PFSK-1 (cell line): ENCODE results near the gene HYCC1.

ENCODE experiments used
- FOXP2 ChIP-seq: optimal IDR thresholded peaks from 2 replicates; pipeline ENCODE3; 2011; ENCODE audit warnings: borderline replicate concordance, control low read depth, inconsistent platforms; ENCODE audit not compliant: insufficient read depth; ENCODE audit errors: extremely low read length, extremely low read depth
- POLR2AphosphoS5 ChIP-seq: IDR thresholded peaks from 2 replicates; pipeline ENCODE4 v1.6.1; 2012; ENCODE audit warnings: low read depth, mild to moderate bottlenecking, control low read depth, low read length, moderate library complexity
- SIN3A ChIP-seq: IDR thresholded peaks from 2 replicates; pipeline ENCODE4 v1.6.1; 2012; ENCODE audit warnings: mild to moderate bottlenecking, low read length, moderate library complexity, borderline replicate concordance; ENCODE audit not compliant: insufficient read depth
- TAF1 ChIP-seq: IDR thresholded peaks from 2 replicates; pipeline ENCODE4 v1.6.1; 2012; ENCODE audit warnings: low read length, control low read depth, borderline replicate concordance; ENCODE audit not compliant: insufficient read depth
- TF ChIP-seq, protein P1 (sequence below), 2 experiments: IDR thresholded peaks; 2 replicates each; pipeline versions ENCODE4 v1.6.1 to v1.8.0; 2011 to 2012; ENCODE audit warnings: low read depth in 2 of 2, low read length in 2 of 2, control low read depth in 1 of 2, inconsistent platforms in 1 of 2, mild to moderate bottlenecking in 1 of 2, moderate library complexity in 1 of 2; ENCODE audit not compliant: insufficient read depth in 1 of 2

DNA sequence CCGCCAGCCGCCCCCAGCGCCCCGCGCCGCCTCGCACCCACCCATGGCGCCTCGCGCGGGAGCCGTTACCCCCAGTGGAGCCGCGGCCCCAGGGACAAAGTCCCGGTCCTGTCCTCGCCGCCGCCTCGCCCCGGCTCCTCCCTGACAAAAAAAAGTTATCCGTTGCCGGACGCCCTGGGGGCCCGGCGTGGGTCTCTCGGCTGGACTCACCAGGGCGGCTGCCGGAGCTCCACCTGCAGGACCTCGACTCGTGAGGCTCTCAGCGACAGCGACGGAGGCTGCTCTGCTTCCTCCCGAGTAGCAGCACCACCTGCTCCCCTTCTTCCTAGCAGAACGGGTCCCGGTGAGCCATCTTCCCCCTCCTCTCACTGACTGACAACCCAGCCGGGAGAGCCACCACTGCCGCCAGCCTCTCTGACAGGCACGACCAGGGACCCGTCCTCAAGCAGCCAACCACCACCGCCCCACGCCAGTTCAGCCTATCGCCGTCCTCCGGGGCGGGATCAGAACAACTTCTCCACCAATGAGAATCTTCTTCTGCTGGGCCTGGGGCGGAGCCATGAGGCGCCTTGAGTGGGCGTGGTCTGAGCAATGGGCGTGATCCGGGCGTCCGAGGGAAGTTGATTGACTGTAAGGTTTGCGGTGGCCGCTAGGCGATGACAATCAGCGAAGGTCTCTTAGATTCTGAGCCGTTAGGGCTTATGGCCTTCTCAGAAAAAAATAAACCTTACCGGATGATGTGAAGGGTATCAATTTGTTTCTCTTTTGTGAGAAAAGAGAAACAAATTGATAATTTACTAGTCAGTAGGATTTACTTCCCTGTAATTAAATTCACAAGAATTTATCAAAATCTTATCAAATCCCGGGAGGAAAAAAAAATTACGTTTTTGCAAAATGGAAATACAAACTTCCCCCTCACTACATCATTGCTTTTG lies at the start of gene HYCC1:
- peak; percentile 98 for TF ChIP-seq POLR2AphosphoS5
- peak; percentile 88; the same call in 1 of the 2 replicates for TF ChIP-seq SIN3A
- TF ChIP-seq, protein P1, sequence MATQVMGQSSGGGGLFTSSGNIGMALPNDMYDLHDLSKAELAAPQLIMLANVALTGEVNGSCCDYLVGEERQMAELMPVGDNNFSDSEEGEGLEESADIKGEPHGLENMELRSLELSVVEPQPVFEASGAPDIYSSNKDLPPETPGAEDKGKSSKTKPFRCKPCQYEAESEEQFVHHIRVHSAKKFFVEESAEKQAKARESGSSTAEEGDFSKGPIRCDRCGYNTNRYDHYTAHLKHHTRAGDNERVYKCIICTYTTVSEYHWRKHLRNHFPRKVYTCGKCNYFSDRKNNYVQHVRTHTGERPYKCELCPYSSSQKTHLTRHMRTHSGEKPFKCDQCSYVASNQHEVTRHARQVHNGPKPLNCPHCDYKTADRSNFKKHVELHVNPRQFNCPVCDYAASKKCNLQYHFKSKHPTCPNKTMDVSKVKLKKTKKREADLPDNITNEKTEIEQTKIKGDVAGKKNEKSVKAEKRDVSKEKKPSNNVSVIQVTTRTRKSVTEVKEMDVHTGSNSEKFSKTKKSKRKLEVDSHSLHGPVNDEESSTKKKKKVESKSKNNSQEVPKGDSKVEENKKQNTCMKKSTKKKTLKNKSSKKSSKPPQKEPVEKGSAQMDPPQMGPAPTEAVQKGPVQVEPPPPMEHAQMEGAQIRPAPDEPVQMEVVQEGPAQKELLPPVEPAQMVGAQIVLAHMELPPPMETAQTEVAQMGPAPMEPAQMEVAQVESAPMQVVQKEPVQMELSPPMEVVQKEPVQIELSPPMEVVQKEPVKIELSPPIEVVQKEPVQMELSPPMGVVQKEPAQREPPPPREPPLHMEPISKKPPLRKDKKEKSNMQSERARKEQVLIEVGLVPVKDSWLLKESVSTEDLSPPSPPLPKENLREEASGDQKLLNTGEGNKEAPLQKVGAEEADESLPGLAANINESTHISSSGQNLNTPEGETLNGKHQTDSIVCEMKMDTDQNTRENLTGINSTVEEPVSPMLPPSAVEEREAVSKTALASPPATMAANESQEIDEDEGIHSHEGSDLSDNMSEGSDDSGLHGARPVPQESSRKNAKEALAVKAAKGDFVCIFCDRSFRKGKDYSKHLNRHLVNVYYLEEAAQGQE (IDR thresholded peaks at IDR 0.05; ENCODE audit: insufficient read depth in 1 of 2, low read depth in 2 of 2, low read length in 2 of 2) = peak in 1 of 2 experiments; percentile 55; a peak in 1 of 4 replicates
- TF ChIP-seq TAF1 = peak; percentile 99
- TF ChIP-seq FOXP2 = peak; percentile 44
